SJCRH30 (cell line): ENCODE results near the gene ACVR1. TPM values are rescaled to one million over a fixed set of nuclear protein-coding genes. Genes with fewer than 3 reads are reported as not detected.

ENCODE experiments used
- DNase-seq, 2 experiments: peaks; one replicate each; pipeline ENCODE4 v3.0.0-alpha.2; 2015 to 2020
- H3K27ac ChIP-seq: fragments of 250-450 bp; sonication (Bioruptor Pico); 2 replicates; pipeline ENCODE4 v1.5.1; 2020; ENCODE audit warnings: mild to moderate bottlenecking, moderate library complexity
- H3K27me3 ChIP-seq: fragments of 250-450 bp; sonication (Bioruptor Pico); 2 replicates; pipeline ENCODE4 v1.5.1; 2020; ENCODE audit warnings: mild to moderate bottlenecking, moderate library complexity
- H3K36me3 ChIP-seq: fragments of 250-450 bp; sonication (Bioruptor Pico); 2 replicates; pipeline ENCODE4 v1.5.1; 2020; ENCODE audit warnings: mild to moderate bottlenecking, moderate library complexity
- H3K4me1 ChIP-seq: fragments of 250-450 bp; sonication (Bioruptor Pico); 2 replicates; pipeline ENCODE4 v1.5.1; 2020; ENCODE audit warnings: mild to moderate bottlenecking, moderate library complexity
- H3K4me3 ChIP-seq: fragments of 250-450 bp; sonication (Bioruptor Pico); 2 replicates; pipeline ENCODE4 v1.5.1; 2020; ENCODE audit warnings: mild to moderate bottlenecking, moderate library complexity
- H3K9me3 ChIP-seq: fragments of 250-450 bp; sonication (Bioruptor Pico); replicated peaks from 2 replicates; pipeline ENCODE4 v1.5.1; 2020; ENCODE audit warnings: mild to moderate bottlenecking, moderate library complexity
- total RNA-seq: library from RNA; depleted of rRNA; stranded (reverse); fragments of >200 nt; shearing (Covaris generic); gene quantifications from 2 replicates; pipeline ENCODE4 v1.2.3, GENCODE V29; 2014

Gene ACVR1
- total RNA-seq, 1 experiment from 2014 or later, result 14.0 TPM

DNA sequence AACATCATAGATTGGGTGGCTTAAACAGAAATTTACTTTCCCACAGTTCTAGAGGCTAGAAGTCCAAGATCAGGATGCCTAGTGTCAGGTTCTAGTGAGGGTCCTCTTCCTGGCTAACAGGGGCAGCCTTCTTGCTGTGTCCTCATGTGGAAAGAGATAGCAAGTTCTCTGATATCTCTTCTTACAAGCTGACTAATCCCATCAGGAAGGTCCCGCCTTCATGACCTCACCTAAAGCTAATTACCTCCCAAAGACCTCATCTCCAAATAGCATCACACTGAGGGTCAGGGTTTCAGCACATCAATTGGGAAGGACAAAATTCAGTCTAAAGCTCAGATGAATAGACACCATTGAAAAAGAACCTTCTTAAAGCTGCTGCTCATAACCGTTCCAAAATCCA is 22.9 kb downstream of the ACVR1 start:
- H3K4me3 ChIP-seq, result no peak overlapping the region
- H3K27me3 ChIP-seq, result no peaks in the 10 kb centered on the region
- DNase-seq, result no peak
- no peaks in the 10 kb centered on the region for H3K9me3 ChIP-seq
- H3K36me3 ChIP-seq, result no peaks in the 10 kb centered on the region; the same call in 1 of the 2 replicates
- no peaks in the 10 kb centered on the region for H3K4me1 ChIP-seq
- H3K27ac ChIP-seq, result no peak overlapping the region

DNA sequence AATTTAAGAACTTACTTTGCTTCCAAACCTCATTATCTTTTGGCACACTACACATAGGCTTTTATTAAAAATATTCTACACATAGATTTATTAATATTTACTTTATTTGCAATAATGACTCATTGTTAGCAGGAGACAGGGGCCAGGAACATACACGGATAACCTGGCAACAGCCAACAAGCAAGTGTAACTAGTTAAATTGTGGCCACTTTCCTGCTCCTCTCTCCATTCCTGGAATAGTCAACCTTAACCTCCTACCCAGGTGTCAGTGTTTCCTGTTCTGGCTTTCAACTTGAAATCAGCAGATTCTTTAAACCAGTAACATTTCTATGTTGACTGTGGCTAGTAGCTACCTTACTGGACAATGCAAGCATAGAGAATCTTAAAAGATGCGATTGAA is 26.5 kb downstream of the ACVR1 start:
- Histone ChIP-seq H3K27me3 (no peaks in the 10 kb centered on the region), H3K36me3 (no peaks in the 10 kb centered on the region), H3K9me3 (no peaks in the 10 kb centered on the region), H3K27ac (no peak overlapping the region), H3K4me1 (no peaks in the 10 kb centered on the region), H3K4me3 (no peak overlapping the region)
- DNase-seq, result no peak

DNA sequence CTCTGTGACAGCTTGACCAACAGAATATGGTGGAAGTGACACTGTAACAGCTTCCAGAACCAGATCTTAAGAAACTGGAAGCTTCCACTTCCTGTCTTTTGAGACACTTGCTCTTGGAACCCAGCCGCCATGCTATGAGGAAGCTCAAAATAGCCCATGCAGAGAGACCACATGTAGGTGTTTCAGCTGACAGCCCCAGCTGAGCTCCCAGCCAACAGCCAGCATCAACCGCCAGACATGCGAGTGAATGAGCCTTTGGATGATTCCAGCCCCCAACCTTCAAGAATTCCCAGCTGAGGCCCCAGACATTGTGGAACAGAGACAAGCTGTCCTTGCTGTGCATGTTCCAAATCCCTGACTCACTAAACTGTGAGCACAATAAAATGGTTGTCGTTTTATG is 27.9 kb downstream of the ACVR1 start:
- H3K36me3 ChIP-seq, result no peaks in the 10 kb centered on the region
- H3K27ac ChIP-seq, result no peak overlapping the region
- no peaks in the 10 kb centered on the region for H3K4me1 ChIP-seq
- no peaks in the 10 kb centered on the region for H3K27me3 ChIP-seq
- H3K9me3 ChIP-seq, result no peaks in the 10 kb centered on the region
- DNase-seq, result no peak
- no peak overlapping the region for H3K4me3 ChIP-seq

DNA sequence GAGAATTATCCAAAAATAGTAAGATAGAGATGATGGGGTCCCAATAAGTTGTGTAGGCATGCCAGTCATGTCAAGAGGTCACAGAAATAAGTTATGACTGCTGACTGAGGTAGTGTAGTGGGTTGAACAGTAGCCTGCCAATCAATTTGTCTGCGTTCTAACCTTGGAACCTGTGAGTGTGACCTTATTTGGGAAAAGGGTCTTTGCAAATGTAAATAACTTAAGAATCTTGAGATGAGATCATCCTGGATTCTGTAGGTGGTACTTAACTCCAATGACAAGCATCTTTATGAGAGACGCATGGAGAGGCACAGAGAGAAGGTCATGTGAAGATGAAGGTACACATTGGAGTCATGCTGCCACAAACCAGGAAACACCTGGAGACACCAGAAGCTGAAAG is 31.0 kb downstream of the ACVR1 start:
- Histone ChIP-seq H3K27ac (no peak overlapping the region), H3K9me3 (no peaks in the 10 kb centered on the region), H3K4me3 (no peak overlapping the region), H3K27me3 (no peaks in the 10 kb centered on the region), H3K36me3 (no peaks in the 10 kb centered on the region), H3K4me1 (peaks cover 6% of the 10 kb centered on the region)
- DNase-seq, result no peak

DNA sequence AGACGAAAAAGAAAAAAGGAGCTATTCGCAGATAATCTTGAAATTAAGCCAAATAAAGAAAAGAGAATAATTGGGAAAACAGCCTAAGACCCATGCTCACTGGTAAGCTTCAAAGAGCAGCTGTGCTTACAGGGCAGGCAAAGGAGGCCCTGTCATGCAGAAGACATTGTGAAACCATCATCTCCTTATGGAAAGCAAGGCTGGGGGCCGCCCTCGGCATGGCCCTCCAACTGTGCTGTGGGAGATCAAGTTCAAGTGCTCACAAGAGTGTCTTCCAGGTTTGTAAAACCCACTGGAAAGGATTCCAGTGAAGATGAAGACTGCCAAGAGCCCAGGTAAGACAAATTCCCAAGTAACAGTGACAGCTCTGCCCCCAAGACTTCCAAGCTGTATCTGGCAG is 32.2 kb downstream of the ACVR1 start:
- Histone ChIP-seq H3K27ac (no peak overlapping the region), H3K36me3 (no peaks in the 10 kb centered on the region), H3K27me3 (no peaks in the 10 kb centered on the region), H3K4me1 (peaks cover 15% of the 10 kb centered on the region), H3K4me3 (no peak overlapping the region), H3K9me3 (no peaks in the 10 kb centered on the region)
- no peak for DNase-seq

DNA sequence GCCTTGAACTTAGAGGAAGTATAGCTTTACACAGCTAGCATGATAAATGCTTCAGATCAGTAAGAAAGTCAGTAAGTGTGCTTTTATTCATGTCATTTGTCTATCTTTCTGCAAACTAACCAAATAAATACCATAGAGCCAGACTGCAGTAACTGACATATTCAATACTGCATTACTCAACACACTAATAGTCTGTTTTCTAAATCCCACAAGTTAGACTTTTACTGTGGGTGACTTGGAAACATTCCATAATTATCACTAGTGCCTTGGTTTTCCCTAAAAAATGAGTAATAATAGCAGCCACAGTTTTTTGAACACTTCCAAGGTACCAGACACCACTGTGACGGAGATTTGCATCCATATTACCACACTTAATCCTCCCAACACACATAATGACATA is 33.0 kb downstream of the ACVR1 start:
- no peak for DNase-seq

DNA sequence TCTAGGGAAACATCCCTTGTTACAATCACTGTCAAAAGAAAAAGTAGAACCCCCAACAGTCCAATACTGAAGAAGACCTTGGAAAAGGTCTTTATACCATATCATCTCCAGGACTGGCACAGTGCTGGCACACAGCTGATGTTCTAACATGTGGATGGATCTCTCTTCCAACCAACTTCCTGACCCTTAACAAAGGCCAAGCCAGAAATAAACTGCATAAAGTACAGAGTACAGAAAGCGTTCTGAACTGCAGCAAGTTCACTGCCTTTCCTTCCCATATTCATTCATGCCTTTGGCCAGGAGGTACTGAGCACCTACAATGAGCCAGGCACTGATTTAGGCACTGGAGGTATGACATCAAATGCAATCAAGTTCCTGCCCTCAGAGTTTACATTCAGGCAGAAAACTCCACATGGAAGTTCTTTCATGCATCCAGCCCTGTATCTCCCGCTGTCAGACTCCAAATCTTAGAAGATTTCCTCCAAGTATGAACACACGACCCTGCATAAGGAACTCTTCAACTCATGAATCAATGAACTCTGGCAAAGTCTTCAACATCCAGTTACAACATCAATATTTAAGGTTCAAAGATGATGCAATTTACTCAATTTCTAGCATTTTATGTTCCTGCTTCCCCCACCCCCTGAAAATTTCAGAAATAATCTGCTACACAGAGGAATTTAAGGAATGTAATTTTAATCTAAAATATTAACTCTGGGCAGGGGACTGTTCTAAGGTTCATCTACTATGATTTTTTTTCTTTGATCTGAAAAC is 33.8 kb downstream of the ACVR1 start:
- no peaks in the 10 kb centered on the region for H3K27me3 ChIP-seq
- H3K4me3 ChIP-seq, result no peak overlapping the region
- no peaks in the 10 kb centered on the region for H3K9me3 ChIP-seq
- peaks cover 23% of the 10 kb centered on the region for H3K4me1 ChIP-seq
- DNase-seq, result no peak
- H3K27ac ChIP-seq, result no peak overlapping the region
- H3K36me3 ChIP-seq, result no peaks in the 10 kb centered on the region

More for the DNA sequence above, 33.0 kb downstream of the ACVR1 start:
- no peak overlapping the region for H3K4me3 ChIP-seq
- no peak overlapping the region for H3K27ac ChIP-seq
- peaks cover 19% of the 10 kb centered on the region for H3K4me1 ChIP-seq
- H3K27me3 ChIP-seq, result no peaks in the 10 kb centered on the region
- H3K36me3 ChIP-seq, result no peaks in the 10 kb centered on the region
- no peaks in the 10 kb centered on the region for H3K9me3 ChIP-seq

DNA sequence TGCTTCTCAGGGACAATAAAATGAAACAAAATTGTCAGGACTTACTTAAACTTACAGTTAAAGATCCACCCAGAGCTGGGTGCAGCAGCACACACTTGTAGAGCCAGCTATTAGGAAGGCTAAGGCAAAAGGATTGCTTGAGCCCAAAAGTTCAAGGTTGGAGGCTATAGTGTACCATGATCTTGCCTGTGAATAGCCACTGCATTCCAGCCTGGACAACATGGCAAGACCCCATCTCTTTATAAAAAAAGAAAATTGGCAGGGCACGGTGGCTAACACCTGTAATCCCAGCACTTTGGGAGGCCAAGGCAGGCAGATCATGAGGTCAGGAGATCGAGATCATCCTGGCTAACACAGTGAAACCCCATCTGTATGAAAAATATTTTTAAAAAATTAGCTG is 34.6 kb downstream of the ACVR1 start:
- Histone ChIP-seq H3K27ac (no peak overlapping the region), H3K27me3 (no peaks in the 10 kb centered on the region), H3K36me3 (no peaks in the 10 kb centered on the region), H3K4me3 (no peak overlapping the region), H3K4me1 (peaks cover 27% of the 10 kb centered on the region), H3K9me3 (no peaks in the 10 kb centered on the region)
- DNase-seq, result no peak

DNA sequence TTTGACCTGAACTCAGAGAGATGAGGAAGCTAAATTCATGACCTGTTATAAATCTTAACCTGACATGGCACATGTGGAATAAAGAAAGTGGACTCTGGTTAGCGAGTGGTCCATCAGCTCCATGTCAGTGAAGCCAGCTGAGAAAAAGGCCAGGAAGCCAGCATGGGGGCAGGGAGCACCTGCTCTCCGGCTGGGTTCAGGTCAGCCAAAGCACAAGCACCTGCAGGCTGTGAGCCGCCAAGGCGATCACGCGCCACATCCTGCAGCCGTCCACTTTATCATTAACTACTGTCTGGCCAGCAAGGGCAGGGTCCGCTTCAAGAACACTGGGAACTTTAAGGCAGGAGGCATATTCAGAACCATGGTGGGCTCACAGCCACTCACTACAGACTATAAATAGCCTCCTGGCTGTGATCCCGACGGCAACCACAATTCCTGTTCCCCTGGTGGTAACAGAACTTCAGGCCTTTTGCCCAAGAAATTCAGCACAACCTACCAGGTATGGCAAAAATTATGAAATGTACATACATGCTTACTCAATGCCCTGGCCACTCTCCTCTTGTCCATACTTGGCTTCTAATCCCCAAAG is 35.5 kb downstream of the ACVR1 start:
- H3K27me3 ChIP-seq, result no peaks in the 10 kb centered on the region
- H3K9me3 ChIP-seq, result no peaks in the 10 kb centered on the region
- H3K27ac ChIP-seq, result no peak overlapping the region
- H3K4me1 ChIP-seq, result peaks cover 27% of the 10 kb centered on the region
- peak in 1 of 2 experiments; percentile 16 for DNase-seq
- no peak overlapping the region for H3K4me3 ChIP-seq
- no peaks in the 10 kb centered on the region for H3K36me3 ChIP-seq

DNA sequence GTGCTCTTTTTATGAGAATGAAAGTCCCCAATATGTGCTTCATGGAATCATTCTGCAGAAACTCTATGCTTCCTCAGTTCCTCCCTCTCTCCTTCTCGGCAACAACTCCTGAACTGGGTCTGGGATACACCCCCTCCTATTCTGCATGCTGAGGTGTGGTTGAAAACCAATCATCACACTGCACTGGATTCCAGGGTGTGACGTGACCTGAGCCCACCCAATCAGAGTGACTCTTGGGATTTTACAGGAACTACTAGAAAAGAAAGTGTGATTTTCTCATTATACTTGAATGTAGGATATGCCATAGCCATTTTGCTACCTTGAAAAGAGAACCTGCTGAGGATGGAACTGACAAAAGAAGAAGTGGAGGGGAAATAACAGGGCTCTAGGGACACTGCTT is 36.3 kb downstream of the ACVR1 start:
- Histone ChIP-seq H3K9me3 (no peaks in the 10 kb centered on the region), H3K4me3 (peak overlapping the region; percentile 8), H3K27me3 (no peaks in the 10 kb centered on the region), H3K27ac (peak overlapping the region; percentile 99), H3K36me3 (no peaks in the 10 kb centered on the region), H3K4me1 (peaks cover 27% of the 10 kb centered on the region)
- DNase-seq, result peak; percentile 55 to 76

DNA sequence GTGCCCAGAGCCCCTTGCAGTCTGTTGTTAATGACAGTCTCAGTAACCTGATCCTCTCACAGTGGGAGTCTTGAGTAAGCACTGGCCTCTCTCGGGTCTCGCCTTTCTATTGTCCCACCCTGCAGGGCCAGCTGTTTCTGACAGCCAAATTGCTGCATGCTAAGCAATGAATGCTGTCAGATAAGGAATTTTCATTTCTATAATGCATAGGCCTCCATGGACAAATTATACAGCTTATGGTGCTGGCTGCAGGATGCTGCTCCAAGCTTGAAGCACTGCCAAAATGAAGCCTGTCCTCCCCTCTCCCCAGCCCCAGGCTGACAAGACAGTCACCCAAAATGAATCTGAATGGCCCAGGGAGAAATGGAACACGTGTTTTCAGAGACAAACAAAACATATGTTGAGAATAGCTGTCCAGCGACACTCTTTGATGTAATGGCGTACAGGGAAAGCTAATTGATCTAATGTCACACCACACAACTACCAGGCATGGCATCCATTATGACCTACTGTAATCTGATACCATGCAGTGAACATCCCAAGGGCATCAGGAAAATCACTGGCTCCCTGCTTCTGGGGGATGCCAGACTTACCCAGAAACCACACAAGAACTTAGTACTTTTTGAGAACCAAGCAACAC is 36.8 kb downstream of the ACVR1 start:
- DNase-seq, result peak; percentile 91 to 94
- H3K4me1 ChIP-seq, result peaks cover 27% of the 10 kb centered on the region
- H3K27me3 ChIP-seq, result no peaks in the 10 kb centered on the region
- H3K9me3 ChIP-seq, result no peaks in the 10 kb centered on the region
- H3K36me3 ChIP-seq, result no peaks in the 10 kb centered on the region
- peak overlapping the region; percentile 99 for H3K27ac ChIP-seq
- peak overlapping the region; percentile 8 for H3K4me3 ChIP-seq

DNA sequence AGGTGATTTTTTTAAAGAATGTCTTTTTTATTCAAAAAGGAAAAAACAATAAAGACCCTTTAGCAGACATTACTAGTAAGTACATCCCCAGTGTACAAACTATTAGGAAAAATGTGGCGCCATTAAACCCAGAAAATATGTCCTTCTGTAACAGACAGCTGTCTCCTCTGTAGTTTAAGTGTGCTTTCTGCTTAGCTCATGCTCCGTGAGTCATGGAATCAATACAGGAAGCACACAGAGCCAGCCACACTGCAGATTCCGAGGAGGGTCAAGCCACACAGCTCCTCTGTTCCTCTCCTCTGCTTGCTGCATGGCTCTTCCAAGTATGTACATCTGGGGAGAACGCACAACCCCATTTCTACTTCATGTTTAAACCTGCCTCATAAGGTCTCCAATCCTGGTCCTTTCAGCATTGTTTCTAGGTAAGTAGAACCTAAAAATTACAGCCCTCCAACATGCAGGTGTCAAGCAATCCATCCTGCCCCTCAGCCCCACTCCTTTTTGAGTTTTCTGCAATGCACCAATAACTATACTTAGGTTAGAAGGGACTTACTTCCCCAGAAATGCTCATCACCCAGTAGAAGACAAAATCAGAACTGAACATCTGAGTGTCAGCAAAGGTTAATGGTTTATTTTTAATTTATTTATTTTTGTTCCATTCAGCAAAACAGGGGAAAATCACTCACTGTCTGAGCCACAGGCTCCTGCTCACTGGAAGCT is 37.5 kb downstream of the ACVR1 start:
- Histone ChIP-seq H3K9me3 (no peaks in the 10 kb centered on the region), H3K4me1 (peaks cover 27% of the 10 kb centered on the region), H3K27me3 (no peaks in the 10 kb centered on the region), H3K36me3 (no peaks in the 10 kb centered on the region), H3K4me3 (peak overlapping the region; percentile 57), H3K27ac (peak overlapping the region; percentile 99)
- DNase-seq, result peak; percentile 78 to 84

DNA sequence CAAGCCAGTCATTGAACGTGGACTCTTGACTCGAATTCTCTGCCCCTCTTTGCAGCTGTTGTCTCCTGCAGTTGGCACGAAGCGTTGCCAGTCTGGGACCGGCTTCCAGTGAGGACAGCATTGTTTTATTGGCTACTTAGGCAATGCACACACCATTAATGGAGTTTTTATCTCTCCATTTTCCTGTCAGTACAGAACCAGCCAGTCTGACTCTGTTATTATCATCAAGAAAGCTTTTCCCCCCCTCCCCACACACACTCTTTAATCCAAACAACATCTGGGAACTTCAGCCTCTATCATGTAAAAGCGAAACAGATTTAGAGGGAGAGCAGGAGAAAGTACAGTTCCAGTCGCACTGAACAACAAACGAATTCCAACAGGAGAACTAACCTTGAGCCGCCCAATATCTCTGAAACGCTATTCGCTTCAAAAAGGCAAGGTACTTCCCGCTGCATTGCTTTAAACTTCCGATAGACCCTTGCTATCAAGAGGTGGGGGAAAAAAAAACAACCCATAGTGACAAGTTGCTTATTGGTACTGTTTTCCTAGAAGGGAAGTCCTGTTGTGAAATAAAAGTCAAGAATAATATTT is 38.2 kb downstream of the ACVR1 start:
- Histone ChIP-seq H3K9me3 (no peaks in the 10 kb centered on the region), H3K27me3 (no peaks in the 10 kb centered on the region), H3K4me3 (peak overlapping the region; percentile 57), H3K4me1 (peaks cover 27% of the 10 kb centered on the region), H3K36me3 (no peaks in the 10 kb centered on the region), H3K27ac (peak overlapping the region; percentile 99)
- peak; percentile 76 to 78 for DNase-seq

DNA sequence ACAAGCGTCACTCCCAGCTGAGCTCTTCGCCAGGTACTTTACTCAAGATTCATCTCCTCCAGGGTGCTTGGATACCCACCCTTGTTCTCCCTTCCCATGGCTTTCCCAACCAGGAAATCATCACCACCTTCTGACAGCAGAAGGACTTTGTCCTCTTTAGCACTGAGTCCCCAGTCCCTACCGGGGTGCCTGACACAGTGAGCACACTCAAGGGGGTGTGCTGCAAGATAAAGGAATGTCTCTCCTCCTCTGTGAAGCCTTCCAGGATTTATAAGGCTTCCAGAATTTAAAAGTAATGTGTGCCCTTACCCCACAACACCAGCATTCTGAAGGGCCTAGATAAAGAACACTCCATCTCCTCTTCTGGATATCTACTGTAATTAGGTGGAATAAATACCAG is 39.6 kb downstream of the ACVR1 start:
- no peak overlapping the region for H3K27ac ChIP-seq
- H3K27me3 ChIP-seq, result no peaks in the 10 kb centered on the region
- no peak for DNase-seq
- no peaks in the 10 kb centered on the region for H3K36me3 ChIP-seq
- H3K4me3 ChIP-seq, result no peak overlapping the region
- no peaks in the 10 kb centered on the region for H3K9me3 ChIP-seq
- peaks cover 29% of the 10 kb centered on the region for H3K4me1 ChIP-seq
